BLaER1 treated with 17β-estradiol and CSF1 and Interleukin-3, amounts not matched to agents 10 nM and 100 nM (cell line): ENCODE results near the gene MYLK3.
"Not testable (repeated sequence)": the region's sequence is repeated elsewhere in the genome, so short reads cannot be mapped to it uniquely, and the experiment has no call there.

Source experiments
- H3K27ac ChIP-seq, 11 experiments: shearing (Covaris generic); formaldehyde crosslinking; 2 replicates each; pipeline ENCODE4 v1.8.1; 2022
- H3K27me3 ChIP-seq, 11 experiments: shearing (Covaris generic); formaldehyde crosslinking; 2 replicates each; pipeline ENCODE4 v1.8.1; 2022
- H3K36me3 ChIP-seq, 11 experiments: shearing (Covaris generic); formaldehyde crosslinking; 2 replicates each; pipeline ENCODE4 v1.8.1; 2022
- H3K4me1 ChIP-seq, 10 experiments: shearing (Covaris generic); formaldehyde crosslinking; 2 replicates each; pipeline ENCODE4 v1.8.1; 2022
- H3K4me2 ChIP-seq, 11 experiments: shearing (Covaris generic); formaldehyde crosslinking; 2 replicates each; pipeline ENCODE4 v1.8.1; 2022
- H3K4me3 ChIP-seq, 10 experiments: shearing (Covaris generic); formaldehyde crosslinking; 2 replicates each; pipeline ENCODE4 v1.8.1; 2022
- H3K9ac ChIP-seq, 11 experiments: shearing (Covaris generic); formaldehyde crosslinking; 2 replicates each; pipeline ENCODE4 v1.8.1; 2022
- H3K9me3 ChIP-seq, 11 experiments: shearing (Covaris generic); formaldehyde crosslinking; replicated peaks in 1 of 11; 2 replicates each; pipeline ENCODE4 v1.8.1; 2022
- H4K20me1 ChIP-seq, 11 experiments: shearing (Covaris generic); formaldehyde crosslinking; 2 replicates each; pipeline ENCODE4 v1.8.1; 2022
- Cebpa-rat ChIP-seq, 11 experiments: shearing (Covaris generic); IDR thresholded peaks; 2 replicates each; pipeline ENCODE4 v1.8.1; 2022

MYLK3 gene

GRCh38 chr16:46687486-46687885, 60.7 kb downstream of the MYLK3 start:
- Histone ChIP-seq H3K4me3 (peak overlapping the region; percentile 75 to 99 (median 90)), H3K27ac (peak overlapping the region in 10 of 11 experiments; percentile 82 to 96 (median 91); a peak in 20 of 22 replicates)

DNA sequence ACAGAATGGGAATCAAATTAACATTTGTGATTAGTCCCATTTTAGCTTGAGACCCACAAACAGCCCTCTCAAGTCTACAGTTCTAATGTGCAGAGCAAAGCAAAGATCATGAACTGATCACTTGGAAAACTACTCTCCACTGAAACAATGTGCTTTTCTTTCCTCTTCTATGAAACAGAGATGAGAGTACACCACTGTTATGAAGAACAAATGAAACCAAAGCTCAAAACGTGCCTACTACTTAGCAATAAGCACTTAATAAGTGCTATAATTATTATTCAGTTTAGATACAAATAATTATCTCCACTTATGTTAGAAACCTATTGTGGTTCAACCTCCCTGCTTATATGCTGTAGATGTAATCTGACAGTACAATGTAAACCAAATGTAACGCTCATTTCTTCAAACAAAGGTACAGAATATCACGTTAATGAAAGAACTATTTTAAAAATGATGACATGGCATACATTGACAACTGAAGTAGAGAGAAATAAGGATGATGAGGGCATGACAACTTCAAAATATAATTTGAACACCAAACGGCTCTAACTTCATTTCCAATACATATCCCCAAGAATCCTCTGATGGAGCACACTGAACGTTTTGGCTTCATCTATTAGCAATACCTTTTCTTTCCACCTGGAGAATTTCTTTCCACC, 61.2 kb downstream of the MYLK3 start:
- Histone ChIP-seq H3K4me1 (peaks cover 28 to 73% (median 32%) of the 10 kb centered on the region in 10 experiments), H3K27ac (peak overlapping the region in 2 of 11 experiments; percentile 82 to 91; a peak in 1 of 22 replicates), H3K4me3 (peak overlapping the region; percentile 75 to 99 (median 90); a peak in 17 of 20 replicates), H3K9ac (peak overlapping the region in 8 of 11 experiments; percentile 89 to 96 (median 92); a peak in 16 of 22 replicates), H3K36me3 (peaks cover 11 to 33% (median 18%) of the 10 kb centered on the region in 11 experiments; a peak in 17 of 22 replicates), H3K9me3 (no peaks in the 10 kb centered on the region), H3K27me3 (no peaks in the 10 kb centered on the region), H3K4me2 (peak overlapping the region; percentile 78 to 97 (median 90)), H4K20me1 (peaks cover 57 to 82% (median 74%) of the 10 kb centered on the region in 11 experiments)
- no peak for TF ChIP-seq Cebpa-rat (IDR thresholded peaks at IDR 0.05)

More at GRCh38 chr16:46687486-46687885, 60.7 kb downstream of the MYLK3 start:
- Histone ChIP-seq H3K9me3 (no peaks in the 10 kb centered on the region), H3K9ac (peak overlapping the region; percentile 86 to 96 (median 91)), H3K4me2 (peak overlapping the region; percentile 78 to 97 (median 90)), H4K20me1 (peaks cover 53 to 81% (median 74%) of the 10 kb centered on the region in 11 experiments), H3K4me1 (peaks cover 30 to 76% (median 37%) of the 10 kb centered on the region in 10 experiments), H3K27me3 (no peaks in the 10 kb centered on the region), H3K36me3 (peaks cover 5 to 33% (median 17%) of the 10 kb centered on the region in 11 experiments; a peak in 16 of 22 replicates)
- TF ChIP-seq Cebpa-rat (IDR thresholded peaks at IDR 0.05) = no peak

GRCh38 chr16:46681867-46682266, 66.3 kb downstream of the MYLK3 start:
- H3K4me2 ChIP-seq, H3K27me3 ChIP-seq, H3K9ac ChIP-seq, H3K4me3 ChIP-seq, H3K9me3 ChIP-seq, H3K27ac ChIP-seq: not testable (repeated sequence)
- H4K20me1 ChIP-seq = peaks cover 34 to 87% (median 48%) of the 10 kb centered on the region in 11 experiments
- H3K4me1 ChIP-seq = peaks cover 3 to 46% (median 5%) of the 10 kb centered on the region in 10 experiments
- H3K36me3 ChIP-seq = peaks cover 51 to 72% (median 60%) of the 10 kb centered on the region in 11 experiments

GRCh38 chr16:46677943-46678342, 70.2 kb downstream of the MYLK3 start:
- not testable (repeated sequence) for H3K4me2 ChIP-seq, H3K9me3 ChIP-seq, H3K27ac ChIP-seq, H3K4me3 ChIP-seq, H3K4me1 ChIP-seq, H3K27me3 ChIP-seq, H3K9ac ChIP-seq
- Histone ChIP-seq H3K36me3 (peaks cover 84 to 99% (median 92%) of the 10 kb centered on the region in 11 experiments), H4K20me1 (peaks cover 0 to 69% (median 15%) of the 10 kb centered on the region in 11 experiments; a peak in 14 of 22 replicates)

- TF ChIP-seq Cebpa-rat (IDR thresholded peaks at IDR 0.05) = no peak
- H3K4me3 ChIP-seq = no peak overlapping the region
- H3K36me3 ChIP-seq = peaks cover 96 to 100% (median 99%) of the 10 kb centered on the region in 11 experiments
- H3K27ac ChIP-seq = no peak overlapping the region
- H3K9ac ChIP-seq = 0 out of 22 replicates have a peak overlapping the region, but pooled peaks of 1 of the 11 experiments have one; percentile 33
- no peaks in the 10 kb centered on the region for H3K9me3 ChIP-seq
- H3K4me1 ChIP-seq = no peaks in the 10 kb centered on the region
- no peak overlapping the region for H3K4me2 ChIP-seq
- H4K20me1 ChIP-seq = peaks cover 0 to 68% (median 6%) of the 10 kb centered on the region in 11 experiments; a peak in 7 of 22 replicates
- H3K27me3 ChIP-seq = no peaks in the 10 kb centered on the region
Observed at GRCh38 chr16:46673320-46674013, 74.7 kb downstream of the MYLK3 start.

DNA sequence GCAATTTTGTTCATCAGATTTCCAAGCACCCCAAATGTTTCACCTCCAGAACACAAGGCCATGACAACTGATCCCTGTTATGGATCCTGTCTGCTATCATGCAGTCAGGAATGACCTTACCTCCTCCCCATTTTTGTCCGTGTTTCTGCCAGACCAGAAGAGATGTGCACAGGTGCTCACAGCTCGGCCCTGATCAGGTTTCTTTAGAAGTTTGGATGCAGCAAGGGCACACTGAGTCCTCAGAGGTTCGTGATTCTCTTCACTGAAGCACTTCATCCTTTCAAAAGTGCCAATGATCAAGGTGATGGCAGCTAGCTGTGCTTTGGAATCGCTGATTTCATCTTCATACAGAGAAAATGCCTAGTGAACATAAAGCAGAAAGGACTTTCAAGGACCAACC, 86.0 kb downstream of the MYLK3 start:
- no peaks in the 10 kb centered on the region for H3K27me3 ChIP-seq
- no peak overlapping the region for H3K9ac ChIP-seq
- H3K36me3 ChIP-seq = peaks cover 82 to 100% (median 96%) of the 10 kb centered on the region in 11 experiments
- TF ChIP-seq Cebpa-rat (IDR thresholded peaks at IDR 0.05) = no peak
- H3K9me3 ChIP-seq = no peaks in the 10 kb centered on the region
- peaks cover 8 to 39% (median 15%) of the 10 kb centered on the region in 10 experiments for H3K4me1 ChIP-seq
- no peak overlapping the region for H3K4me2 ChIP-seq
- peaks cover 0 to 13% (median 0%) of the 10 kb centered on the region in 11 experiments; a peak in 5 of 22 replicates for H4K20me1 ChIP-seq
- H3K4me3 ChIP-seq = no peak overlapping the region
- H3K27ac ChIP-seq = no peak overlapping the region

- H3K4me3 ChIP-seq = no peak overlapping the region
- H4K20me1 ChIP-seq = peaks cover 0 to 5% (median 0%) of the 10 kb centered on the region in 11 experiments; a peak in 4 of 22 replicates
- peak overlapping the region in 6 of 11 experiments; percentile 26 to 62 (median 46); a peak in 10 of 22 replicates for H3K27ac ChIP-seq
- H3K4me2 ChIP-seq = peak overlapping the region; percentile 11 to 79 (median 29); a peak in 17 of 22 replicates
- peaks cover 8 to 34% (median 15%) of the 10 kb centered on the region in 10 experiments for H3K4me1 ChIP-seq
- TF ChIP-seq Cebpa-rat (IDR thresholded peaks at IDR 0.05) = no peak
- H3K9me3 ChIP-seq = peaks cover 0 to 18% (median 11%) of the 10 kb centered on the region in 11 experiments; a peak in 14 of 22 replicates
- no peaks in the 10 kb centered on the region for H3K27me3 ChIP-seq
- H3K36me3 ChIP-seq = peaks cover 61 to 99% (median 91%) of the 10 kb centered on the region in 11 experiments
- H3K9ac ChIP-seq = peak overlapping the region in 2 of 11 experiments; percentile 5; a peak in 1 of 22 replicates
Observed at GRCh38 chr16:46658925-46659324, 89.2 kb downstream of the MYLK3 start.
